Measurements from ENCODE around the gene FOXO3. TPM values are rescaled to one million over a fixed set of nuclear protein-coding genes. Genes with fewer than 3 reads are reported as not detected.

Gene FOXO3
- total and polyA plus RNA-seq, 2 of the 13 experiments (the other 11 are each of a cell fraction or from before 2014, with no cell fraction given): 16.0 to 22.5 TPM

DNA sequence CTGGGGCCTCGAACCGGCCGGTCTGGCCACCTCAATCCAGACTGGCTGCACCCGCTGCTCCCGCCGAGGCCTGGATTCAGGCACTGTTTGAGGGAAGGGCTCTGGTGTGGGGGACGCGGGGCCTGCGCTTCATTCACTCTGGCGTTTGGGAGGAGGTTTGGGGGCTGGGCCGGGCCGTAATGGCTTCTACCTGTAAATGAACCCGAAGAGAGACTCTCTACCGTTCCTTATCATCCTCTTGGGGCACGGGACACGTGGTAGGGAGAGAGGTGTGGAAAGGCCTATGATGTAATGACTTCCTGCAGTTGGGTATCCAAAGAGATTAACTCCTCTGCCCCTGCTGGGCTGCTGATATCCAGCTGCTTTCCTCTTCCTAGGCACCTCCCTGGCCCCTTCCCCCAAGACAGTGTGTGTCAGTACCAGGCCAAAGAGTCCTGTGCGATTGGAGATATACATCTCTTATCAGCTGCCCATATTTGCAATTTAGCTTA is 1.8 kb downstream of the FOXO3 start (continued):
- TF ChIP-seq, protein P1, sequence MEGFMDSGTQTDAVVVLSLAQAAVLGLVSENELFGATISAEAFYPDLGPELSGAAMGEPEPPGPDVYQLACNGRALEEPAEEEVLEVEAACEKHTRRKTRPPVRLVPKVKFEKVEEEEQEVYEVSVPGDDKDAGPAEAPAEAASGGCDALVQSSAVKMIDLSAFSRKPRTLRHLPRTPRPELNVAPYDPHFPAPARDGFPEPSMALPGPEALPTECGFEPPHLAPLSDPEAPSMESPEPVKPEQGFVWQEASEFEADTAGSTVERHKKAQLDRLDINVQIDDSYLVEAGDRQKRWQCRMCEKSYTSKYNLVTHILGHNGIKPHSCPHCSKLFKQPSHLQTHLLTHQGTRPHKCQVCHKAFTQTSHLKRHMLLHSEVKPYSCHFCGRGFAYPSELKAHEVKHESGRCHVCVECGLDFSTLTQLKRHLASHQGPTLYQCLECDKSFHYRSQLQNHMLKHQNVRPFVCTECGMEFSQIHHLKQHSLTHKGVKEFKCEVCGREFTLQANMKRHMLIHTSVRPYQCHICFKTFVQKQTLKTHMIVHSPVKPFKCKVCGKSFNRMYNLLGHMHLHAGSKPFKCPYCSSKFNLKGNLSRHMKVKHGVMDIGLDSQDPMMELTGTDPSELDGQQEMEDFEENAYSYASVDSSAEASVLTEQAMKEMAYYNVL (CRISPR knock-in tag; IDR thresholded peaks at IDR 0.05; ENCODE audit: borderline replicate concordance): peak; percentile 49; the same call in 1 of the 2 replicates
- TF ChIP-seq ZFP37 (CRISPR knock-in tag; IDR thresholded peaks at IDR 0.05; ENCODE audit: borderline replicate concordance) (no peak), ZNF30 (CRISPR knock-in tag; IDR thresholded peaks at IDR 0.05) (no peak), ZNF644 (CRISPR knock-in tag; IDR thresholded peaks at IDR 0.05; ENCODE audit: low read depth) (no peak), MEF2D (CRISPR knock-in tag; IDR thresholded peaks at IDR 0.05) (peak; percentile 65; the same call in 1 of the 2 replicates), MBNL3 (CRISPR knock-in tag; conservative IDR thresholded peaks at IDR 0.05) (no peak), ZNF773 (CRISPR knock-in tag; IDR thresholded peaks at IDR 0.05; ENCODE audit: borderline replicate concordance) (no peak), ZNF816 (CRISPR knock-in tag; IDR thresholded peaks at IDR 0.05; ENCODE audit: borderline replicate concordance) (0 out of 2 replicates have a peak, but pooled peaks have one; percentile 82), CENPT (CRISPR knock-in tag; IDR thresholded peaks at IDR 0.05; ENCODE audit: low read depth) (no peak), SOX13 (IDR thresholded peaks at IDR 0.05) (no peak), SOX13 (CRISPR knock-in tag; conservative IDR thresholded peaks at IDR 0.05 in 1 of 2, IDR thresholded peaks at IDR 0.05 in 1 of 2) (peak in 1 of 2 experiments; percentile 40; a peak in 1 of 4 replicates), ETV6 (CRISPR knock-in tag; conservative IDR thresholded peaks at IDR 0.05) (no peak), CHD2 (IDR thresholded peaks at IDR 0.05; ENCODE audit: low read depth, low read length) (no peak), SIN3B (IDR thresholded peaks at IDR 0.05; ENCODE audit: low read length) (no peak), TCF7L2 (IDR thresholded peaks at IDR 0.05; ENCODE audit: low read depth, low read length) (no peak)
- TF ChIP-seq, protein P2, sequence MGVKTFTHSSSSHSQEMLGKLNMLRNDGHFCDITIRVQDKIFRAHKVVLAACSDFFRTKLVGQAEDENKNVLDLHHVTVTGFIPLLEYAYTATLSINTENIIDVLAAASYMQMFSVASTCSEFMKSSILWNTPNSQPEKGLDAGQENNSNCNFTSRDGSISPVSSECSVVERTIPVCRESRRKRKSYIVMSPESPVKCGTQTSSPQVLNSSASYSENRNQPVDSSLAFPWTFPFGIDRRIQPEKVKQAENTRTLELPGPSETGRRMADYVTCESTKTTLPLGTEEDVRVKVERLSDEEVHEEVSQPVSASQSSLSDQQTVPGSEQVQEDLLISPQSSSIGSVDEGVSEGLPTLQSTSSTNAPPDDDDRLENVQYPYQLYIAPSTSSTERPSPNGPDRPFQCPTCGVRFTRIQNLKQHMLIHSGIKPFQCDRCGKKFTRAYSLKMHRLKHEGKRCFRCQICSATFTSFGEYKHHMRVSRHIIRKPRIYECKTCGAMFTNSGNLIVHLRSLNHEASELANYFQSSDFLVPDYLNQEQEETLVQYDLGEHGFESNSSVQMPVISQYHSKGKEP (CRISPR knock-in tag; IDR thresholded peaks at IDR 0.05): no peak
- TF ChIP-seq, protein P3, sequence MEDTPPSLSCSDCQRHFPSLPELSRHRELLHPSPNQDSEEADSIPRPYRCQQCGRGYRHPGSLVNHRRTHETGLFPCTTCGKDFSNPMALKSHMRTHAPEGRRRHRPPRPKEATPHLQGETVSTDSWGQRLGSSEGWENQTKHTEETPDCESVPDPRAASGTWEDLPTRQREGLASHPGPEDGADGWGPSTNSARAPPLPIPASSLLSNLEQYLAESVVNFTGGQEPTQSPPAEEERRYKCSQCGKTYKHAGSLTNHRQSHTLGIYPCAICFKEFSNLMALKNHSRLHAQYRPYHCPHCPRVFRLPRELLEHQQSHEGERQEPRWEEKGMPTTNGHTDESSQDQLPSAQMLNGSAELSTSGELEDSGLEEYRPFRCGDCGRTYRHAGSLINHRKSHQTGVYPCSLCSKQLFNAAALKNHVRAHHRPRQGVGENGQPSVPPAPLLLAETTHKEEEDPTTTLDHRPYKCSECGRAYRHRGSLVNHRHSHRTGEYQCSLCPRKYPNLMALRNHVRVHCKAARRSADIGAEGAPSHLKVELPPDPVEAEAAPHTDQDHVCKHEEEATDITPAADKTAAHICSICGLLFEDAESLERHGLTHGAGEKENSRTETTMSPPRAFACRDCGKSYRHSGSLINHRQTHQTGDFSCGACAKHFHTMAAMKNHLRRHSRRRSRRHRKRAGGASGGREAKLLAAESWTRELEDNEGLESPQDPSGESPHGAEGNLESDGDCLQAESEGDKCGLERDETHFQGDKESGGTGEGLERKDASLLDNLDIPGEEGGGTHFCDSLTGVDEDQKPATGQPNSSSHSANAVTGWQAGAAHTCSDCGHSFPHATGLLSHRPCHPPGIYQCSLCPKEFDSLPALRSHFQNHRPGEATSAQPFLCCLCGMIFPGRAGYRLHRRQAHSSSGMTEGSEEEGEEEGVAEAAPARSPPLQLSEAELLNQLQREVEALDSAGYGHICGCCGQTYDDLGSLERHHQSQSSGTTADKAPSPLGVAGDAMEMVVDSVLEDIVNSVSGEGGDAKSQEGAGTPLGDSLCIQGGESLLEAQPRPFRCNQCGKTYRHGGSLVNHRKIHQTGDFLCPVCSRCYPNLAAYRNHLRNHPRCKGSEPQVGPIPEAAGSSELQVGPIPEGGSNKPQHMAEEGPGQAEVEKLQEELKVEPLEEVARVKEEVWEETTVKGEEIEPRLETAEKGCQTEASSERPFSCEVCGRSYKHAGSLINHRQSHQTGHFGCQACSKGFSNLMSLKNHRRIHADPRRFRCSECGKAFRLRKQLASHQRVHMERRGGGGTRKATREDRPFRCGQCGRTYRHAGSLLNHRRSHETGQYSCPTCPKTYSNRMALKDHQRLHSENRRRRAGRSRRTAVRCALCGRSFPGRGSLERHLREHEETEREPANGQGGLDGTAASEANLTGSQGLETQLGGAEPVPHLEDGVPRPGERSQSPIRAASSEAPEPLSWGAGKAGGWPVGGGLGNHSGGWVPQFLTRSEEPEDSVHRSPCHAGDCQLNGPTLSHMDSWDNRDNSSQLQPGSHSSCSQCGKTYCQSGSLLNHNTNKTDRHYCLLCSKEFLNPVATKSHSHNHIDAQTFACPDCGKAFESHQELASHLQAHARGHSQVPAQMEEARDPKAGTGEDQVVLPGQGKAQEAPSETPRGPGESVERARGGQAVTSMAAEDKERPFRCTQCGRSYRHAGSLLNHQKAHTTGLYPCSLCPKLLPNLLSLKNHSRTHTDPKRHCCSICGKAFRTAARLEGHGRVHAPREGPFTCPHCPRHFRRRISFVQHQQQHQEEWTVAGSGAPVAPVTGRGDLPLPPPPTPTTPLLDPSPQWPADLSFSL (CRISPR knock-in tag; IDR thresholded peaks at IDR 0.05): no peak
- TF ChIP-seq, protein P4, sequence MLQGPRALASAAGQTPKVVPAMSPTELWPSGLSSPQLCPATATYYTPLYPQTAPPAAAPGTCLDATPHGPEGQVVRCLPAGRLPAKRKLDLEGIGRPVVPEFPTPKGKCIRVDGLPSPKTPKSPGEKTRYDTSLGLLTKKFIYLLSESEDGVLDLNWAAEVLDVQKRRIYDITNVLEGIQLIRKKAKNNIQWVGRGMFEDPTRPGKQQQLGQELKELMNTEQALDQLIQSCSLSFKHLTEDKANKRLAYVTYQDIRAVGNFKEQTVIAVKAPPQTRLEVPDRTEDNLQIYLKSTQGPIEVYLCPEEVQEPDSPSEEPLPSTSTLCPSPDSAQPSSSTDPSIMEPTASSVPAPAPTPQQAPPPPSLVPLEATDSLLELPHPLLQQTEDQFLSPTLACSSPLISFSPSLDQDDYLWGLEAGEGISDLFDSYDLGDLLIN (CRISPR knock-in tag; IDR thresholded peaks at IDR 0.05; ENCODE audit: borderline replicate concordance): no peak
